ENCODE measurements around the gene VPS26A. TPM values are rescaled to one million over a fixed set of nuclear protein-coding genes. Genes with fewer than 3 reads are reported as not detected.

Gene VPS26A
- total RNA-seq, 4 donors from 2014 or later, result 32.3 to 36.3 (median 34.0) TPM

DNA sequence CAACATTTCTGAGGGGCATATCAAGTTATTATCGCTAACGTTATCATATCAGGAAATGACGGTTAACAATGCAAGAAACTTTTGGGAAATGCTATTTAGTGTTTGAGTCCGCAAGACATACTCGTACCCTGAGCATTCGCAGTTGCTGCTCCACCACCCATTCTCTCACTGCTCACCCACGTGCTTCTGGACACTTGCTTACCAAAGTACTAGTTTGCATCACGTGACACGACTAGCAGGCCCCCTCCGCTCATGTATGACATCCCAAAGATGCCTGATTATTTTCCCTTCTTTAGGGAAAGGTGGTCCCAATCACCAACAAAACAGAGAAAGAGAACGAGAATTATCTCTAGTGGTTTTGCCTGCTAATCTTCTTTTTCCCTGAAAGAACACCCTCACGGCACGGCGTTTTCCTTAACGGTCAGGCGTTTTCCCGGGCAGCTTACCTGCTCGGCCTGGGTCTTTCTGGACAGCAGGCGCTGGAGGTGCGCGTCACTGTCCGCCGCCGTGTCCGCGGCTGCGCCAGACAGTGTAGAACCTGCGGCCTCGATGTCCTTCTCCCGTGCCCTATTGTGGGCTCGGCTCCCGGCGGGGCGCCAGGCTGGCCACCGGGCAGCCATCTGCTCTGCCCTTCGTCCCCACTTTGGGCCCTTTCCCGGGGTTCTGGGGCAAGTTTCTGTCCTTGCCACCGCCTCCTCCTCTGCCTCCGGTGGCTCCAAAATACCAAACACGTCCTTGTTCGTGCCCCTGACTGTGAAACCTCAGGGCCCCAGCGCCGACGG lies 56.0 kb downstream of the VPS26A start, which contains the start of gene SUPV3L1:
Gene SUPV3L1, plus strand, starts transcription at position 492 of the 782 bp plus-strand sequence. Its CDS starts 58 bp downstream, at position 550.
- intact Hi-C loops (cut with DNase I; ENCODE audit: low total_unique reads), result no loop called here

DNA sequence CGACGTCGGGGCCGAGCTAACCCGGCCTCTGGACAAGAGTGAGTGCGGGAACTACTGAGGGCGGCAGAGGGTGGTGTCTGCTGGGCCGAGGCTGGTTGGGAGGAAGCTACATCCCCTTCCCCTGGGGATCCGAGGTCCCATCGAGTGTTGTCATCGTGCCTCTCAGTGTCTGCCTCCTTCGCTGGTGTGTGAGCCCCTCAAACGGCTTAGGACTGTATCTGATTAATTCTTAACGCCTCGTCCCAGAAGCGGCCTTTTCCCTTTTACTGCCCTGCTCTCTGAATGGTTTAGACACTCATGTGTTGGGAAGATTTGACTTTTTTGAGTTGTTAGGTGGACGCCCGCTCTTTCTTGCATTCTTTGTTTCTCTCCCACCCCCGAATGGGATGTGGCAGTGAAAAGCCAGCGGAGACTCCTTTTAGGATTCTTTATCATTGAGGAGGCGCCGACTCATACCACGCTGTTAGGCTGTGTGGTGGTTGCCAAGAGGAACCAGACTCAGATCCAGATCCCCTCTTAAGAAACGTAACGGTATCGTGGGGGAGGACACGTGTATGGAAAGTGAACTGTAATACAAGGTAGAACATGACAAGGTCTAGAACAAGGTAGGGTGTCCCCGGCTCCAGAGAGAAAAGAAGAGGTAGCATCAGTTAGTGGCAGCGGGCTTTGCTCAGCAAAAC lies 56.7 kb downstream of the VPS26A start:
- 2 to 4% methylated on average over 23 to 29 of the region's 29 CpGs for WGBS, 2 donors
- intact Hi-C loops (cut with DNase I; ENCODE audit: low total_unique reads), result no loop called here
- DNase-seq (ENCODE audit: low spot score in 2 of 2), result no peak
- peak overlapping the region; percentile 98 for H3K4me3 ChIP-seq (ENCODE audit: low read depth, poor library complexity, severe bottlenecking)
- TF ChIP-seq, protein P1, sequence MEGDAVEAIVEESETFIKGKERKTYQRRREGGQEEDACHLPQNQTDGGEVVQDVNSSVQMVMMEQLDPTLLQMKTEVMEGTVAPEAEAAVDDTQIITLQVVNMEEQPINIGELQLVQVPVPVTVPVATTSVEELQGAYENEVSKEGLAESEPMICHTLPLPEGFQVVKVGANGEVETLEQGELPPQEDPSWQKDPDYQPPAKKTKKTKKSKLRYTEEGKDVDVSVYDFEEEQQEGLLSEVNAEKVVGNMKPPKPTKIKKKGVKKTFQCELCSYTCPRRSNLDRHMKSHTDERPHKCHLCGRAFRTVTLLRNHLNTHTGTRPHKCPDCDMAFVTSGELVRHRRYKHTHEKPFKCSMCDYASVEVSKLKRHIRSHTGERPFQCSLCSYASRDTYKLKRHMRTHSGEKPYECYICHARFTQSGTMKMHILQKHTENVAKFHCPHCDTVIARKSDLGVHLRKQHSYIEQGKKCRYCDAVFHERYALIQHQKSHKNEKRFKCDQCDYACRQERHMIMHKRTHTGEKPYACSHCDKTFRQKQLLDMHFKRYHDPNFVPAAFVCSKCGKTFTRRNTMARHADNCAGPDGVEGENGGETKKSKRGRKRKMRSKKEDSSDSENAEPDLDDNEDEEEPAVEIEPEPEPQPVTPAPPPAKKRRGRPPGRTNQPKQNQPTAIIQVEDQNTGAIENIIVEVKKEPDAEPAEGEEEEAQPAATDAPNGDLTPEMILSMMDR (IDR thresholded peaks at IDR 0.05), result no peak
- TF ChIP-seq POLR2A (IDR thresholded peaks at IDR 0.05), result no peak

More for the DNA sequence above, 56.0 kb downstream of the VPS26A start, which contains the start of gene SUPV3L1:
- H3K4me3 ChIP-seq (ENCODE audit: low read depth, poor library complexity, severe bottlenecking), result peak within 1 kb of the TSS; percentile 98
- 0 to 1% methylated on average over 39 to 40 of the region's 44 CpGs for WGBS, 2 donors
- DNase-seq (ENCODE audit: low spot score in 2 of 2), result peak; percentile 94 to 97
- TF ChIP-seq POLR2A (IDR thresholded peaks at IDR 0.05), result no peak
- TF ChIP-seq, protein P1 (IDR thresholded peaks at IDR 0.05), result no peak

DNA sequence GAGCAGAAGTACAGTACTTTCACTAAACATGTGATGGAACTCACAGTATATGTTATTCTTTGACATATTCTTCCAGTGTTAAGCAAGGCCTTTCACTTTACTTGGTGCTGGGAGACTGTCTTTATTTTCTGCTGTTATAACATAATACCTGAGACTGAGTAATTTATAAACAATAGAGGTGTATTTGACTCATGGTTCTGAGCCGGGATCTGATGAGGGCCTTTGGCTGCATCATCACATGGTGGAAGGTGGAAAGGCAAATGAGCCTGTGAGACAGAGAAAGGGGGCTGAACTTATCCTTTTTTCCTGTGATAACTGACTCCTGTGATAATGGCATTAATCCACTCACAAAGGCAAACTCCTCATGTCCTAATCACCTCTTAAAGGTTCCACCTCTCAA lies 57.5 kb downstream of the VPS26A start:
- intact Hi-C loops (cut with DNase I; ENCODE audit: low total_unique reads), result no loop called here
- DNase-seq (ENCODE audit: low spot score in 2 of 2), result no peak
- H3K4me3 ChIP-seq (ENCODE audit: low read depth, poor library complexity, severe bottlenecking), result no peak overlapping the region
- 36 to 46% methylated on average over 1 of the region's 1 CpG for WGBS, 2 donors
- no peak for TF ChIP-seq POLR2A (IDR thresholded peaks at IDR 0.05)
- TF ChIP-seq, protein P1 (IDR thresholded peaks at IDR 0.05), result no peak

DNA sequence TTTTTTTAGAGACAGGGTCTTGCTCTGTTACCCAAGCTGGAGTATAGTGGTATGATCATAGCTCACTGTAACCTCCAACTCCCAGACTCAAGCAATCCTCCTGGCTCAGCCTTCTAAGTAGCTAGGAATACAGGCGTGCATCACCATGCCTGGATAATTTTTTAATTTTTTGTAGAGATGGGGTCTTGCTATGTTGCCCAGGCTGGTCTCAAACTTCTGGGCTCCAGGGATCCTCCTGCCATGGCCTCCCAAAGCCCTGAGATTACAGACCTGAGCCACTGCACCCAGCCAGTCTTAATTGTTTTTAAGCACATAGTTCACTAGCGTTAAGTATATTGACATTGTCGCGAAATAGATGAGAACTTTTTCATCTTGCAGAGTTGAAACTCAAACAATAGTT lies 58.0 kb downstream of the VPS26A start:
- H3K4me3 ChIP-seq (ENCODE audit: low read depth, poor library complexity, severe bottlenecking), result no peak overlapping the region
- DNase-seq (ENCODE audit: low spot score in 2 of 2), result no peak
- intact Hi-C loops (cut with DNase I; ENCODE audit: low total_unique reads), result no loop called here
- TF ChIP-seq, protein P1 (IDR thresholded peaks at IDR 0.05), result no peak
- no peak for TF ChIP-seq POLR2A (IDR thresholded peaks at IDR 0.05)
- WGBS, 2 donors, result 91 to 93% methylated on average over 4 of the region's 4 CpGs

DNA sequence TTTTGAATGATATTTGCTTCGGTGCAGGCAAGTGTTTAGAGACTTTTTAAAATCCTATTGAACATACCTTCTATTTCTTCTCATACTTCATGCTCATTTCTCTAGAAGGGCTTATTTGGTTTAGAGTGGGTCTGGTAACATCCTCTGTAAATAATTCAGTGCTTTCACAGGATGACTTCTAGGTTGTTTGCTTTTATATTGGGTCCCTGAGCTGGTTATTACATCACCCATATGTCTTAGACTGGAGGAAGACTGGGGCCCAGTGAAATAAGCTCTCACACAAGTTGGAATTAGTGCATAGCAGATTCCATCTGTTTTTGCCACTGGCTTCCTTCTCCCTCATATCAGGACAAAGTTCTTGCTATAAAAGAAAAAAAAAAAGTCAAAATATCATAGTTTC lies 62.5 kb downstream of the VPS26A start:
- TF ChIP-seq POLR2A (IDR thresholded peaks at IDR 0.05), result no peak
- TF ChIP-seq, protein P1 (IDR thresholded peaks at IDR 0.05), result no peak
- intact Hi-C loops (cut with DNase I; ENCODE audit: low total_unique reads), result no loop called here
- DNase-seq (ENCODE audit: low spot score in 2 of 2), result no peak
- no peak overlapping the region for H3K4me3 ChIP-seq (ENCODE audit: low read depth, poor library complexity, severe bottlenecking)
- 86 to 91% methylated on average over 1 of the region's 1 CpG for WGBS, 2 donors
